Measurements from ENCODE around the gene TMEM253.

The TMEM253 gene

DNA sequence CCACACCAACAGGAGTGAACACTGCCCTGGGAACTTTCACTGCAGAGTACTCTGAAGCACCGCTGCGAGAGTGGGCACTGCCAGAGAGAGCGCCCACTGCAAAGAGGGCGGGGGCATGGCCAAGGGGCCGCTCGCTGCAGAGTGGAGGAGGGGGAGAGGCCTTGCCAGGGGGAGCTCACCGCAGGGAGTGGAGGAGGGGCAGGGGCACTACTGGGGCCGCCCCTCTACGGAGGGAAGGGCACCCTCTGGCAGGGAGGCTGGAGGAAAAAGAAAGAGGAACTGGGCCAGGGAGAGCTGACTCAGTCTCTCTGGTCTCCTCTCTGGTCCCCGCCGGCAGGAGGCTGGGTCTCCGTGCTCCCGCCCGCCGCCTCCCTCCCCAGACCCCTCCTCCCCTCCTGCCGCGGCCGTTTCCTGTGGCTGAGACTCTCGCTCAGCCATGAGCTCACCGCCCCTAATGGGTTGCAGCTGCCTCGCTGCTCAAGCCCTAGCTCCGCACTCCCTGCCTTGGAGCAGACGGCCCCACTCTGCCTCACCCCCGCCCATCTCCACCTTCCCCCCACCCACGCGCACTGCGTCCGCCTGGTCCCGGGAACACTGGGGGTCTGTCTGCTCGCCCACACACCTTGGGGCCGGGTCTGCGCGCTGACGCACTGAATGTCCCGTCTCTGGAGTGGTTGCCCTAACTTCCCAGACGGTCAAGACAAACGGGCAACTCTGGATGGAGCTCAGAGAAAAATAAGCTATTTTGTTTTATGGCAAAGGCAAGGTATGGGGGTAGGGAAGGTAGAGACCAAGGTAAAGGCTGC lies 29.4 kb upstream of the TMEM253 start:
- DNase-seq = peak; percentile 35 to 76

- DNase-seq = peak in 1 of 2 donors; percentile 36
Measured at GRCh38 chr14:21072031-21072473, 28.8 kb upstream of the TMEM253 start.

GRCh38 chr14:21072781-21073339 lies 28.0 kb upstream of the TMEM253 start:
- no peak for DNase-seq

DNA sequence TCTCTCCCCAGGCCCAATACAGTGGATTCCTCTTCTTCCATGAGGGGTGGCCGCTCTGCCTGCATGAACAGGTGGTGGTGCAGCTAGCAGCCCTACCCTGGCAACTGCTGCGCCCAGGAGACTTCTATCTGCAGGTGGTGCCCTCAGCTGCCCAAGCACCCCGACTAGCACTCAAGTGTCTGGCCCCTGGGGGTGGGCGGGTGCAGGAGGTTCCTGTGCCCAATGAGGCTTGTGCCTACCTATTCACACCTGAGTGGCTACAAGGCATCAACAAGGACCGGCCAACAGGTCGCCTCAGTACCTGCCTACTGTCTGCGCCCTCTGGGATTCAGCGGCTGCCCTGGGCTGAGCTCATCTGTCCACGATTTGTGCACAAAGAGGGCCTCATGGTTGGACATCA lies 26.9 kb upstream of the TMEM253 start:
- DNase-seq = no peak

DNA sequence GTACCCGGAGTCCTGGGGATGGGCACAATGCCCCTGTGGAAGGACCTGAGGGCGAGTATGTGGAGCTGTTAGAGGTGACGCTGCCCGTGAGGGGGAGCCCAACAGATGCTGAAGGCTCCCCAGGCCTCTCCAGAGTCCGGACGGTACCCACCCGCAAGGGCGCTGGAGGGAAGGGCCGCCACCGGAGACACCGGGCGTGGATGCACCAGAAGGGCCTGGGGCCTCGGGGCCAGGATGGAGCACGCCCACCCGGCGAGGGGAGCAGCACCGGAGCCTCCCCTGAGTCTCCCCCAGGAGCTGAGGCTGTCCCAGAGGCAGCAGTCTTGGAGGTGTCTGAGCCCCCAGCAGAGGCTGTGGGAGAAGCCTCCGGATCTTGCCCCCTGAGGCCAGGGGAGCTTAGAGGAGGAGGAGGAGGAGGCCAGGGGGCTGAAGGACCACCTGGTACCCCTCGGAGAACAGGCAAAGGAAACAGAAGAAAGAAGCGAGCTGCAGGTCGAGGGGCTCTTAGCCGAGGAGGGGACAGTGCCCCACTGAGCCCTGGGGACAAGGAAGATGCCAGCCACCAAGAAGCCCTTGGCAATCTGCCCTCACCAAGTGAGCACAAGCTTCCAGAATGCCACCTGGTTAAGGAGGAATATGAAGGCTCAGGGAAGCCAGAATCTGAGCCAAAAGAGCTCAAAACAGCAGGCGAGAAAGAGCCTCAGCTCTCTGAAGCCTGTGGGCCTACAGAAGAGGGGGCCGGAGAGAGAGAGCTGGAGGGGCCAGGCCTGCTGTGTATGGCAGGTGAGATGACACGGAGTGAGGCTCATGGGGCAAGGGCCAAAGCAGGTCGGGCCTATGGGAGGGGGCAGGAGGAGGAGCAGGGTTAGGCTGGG lies 26.2 kb upstream of the TMEM253 start:
- no peak for DNase-seq

GRCh38 chr14:21075719-21076437 lies 25.0 kb upstream of the TMEM253 start:
- no peak for DNase-seq

GRCh38 chr14:21077672-21078071 lies 23.2 kb upstream of the TMEM253 start:
- no peak for DNase-seq

- DNase-seq = no peak
Measured at GRCh38 chr14:21078287-21078686, 22.6 kb upstream of the TMEM253 start.

- no peak for DNase-seq
Measured at GRCh38 chr14:21078726-21079125, 22.1 kb upstream of the TMEM253 start.

DNA sequence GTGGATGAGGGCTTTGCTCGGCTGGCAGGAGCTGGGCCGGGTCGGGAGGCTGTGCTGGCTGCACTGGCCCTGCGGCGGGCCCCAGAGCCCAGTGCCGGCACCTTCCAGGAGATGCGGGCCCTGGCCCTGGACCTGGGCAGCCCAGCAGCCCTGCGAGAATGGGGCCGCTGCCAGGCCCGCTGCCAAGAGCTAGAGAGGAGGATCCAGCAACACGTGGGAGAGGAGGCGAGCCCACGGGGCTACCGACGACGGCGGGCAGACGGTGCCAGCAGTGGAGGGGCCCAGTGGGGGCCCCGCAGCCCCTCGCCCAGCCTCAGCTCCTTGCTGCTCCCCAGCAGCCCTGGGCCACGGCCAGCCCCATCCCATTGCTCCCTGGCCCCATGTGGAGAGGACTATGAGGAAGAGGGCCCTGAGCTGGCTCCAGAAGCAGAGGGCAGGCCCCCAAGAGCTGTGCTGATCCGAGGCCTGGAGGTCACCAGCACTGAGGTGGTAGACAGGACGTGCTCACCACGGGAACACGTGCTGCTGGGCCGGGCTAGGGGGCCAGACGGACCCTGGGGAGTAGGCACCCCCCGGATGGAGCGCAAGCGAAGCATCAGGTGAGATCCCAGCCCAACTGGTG lies 19.2 kb upstream of the TMEM253 start:
- no peak for DNase-seq

GRCh38 chr14:21083565-21084325 lies 17.1 kb upstream of the TMEM253 start:
- DNase-seq = no peak

DNA sequence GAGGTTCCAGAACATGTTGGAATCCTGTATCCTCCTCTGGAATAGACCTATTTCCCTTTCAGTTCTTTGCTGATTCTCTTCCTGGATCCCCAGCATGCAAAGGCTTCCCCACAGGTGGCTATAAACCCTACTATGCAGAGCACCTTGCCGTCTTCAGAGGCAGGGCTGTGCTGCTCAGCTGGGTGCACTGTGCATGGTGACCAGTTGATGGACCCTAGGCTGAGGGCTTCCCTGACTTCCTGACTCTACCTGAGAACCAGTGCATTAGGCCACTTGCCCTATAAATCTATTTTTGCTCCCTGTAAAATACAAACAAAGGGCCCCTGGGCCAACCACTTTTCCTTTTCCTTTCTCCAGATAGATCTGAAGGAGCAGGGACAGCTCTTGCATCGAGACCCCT lies 16.5 kb upstream of the TMEM253 start:
- no peak for DNase-seq

DNA sequence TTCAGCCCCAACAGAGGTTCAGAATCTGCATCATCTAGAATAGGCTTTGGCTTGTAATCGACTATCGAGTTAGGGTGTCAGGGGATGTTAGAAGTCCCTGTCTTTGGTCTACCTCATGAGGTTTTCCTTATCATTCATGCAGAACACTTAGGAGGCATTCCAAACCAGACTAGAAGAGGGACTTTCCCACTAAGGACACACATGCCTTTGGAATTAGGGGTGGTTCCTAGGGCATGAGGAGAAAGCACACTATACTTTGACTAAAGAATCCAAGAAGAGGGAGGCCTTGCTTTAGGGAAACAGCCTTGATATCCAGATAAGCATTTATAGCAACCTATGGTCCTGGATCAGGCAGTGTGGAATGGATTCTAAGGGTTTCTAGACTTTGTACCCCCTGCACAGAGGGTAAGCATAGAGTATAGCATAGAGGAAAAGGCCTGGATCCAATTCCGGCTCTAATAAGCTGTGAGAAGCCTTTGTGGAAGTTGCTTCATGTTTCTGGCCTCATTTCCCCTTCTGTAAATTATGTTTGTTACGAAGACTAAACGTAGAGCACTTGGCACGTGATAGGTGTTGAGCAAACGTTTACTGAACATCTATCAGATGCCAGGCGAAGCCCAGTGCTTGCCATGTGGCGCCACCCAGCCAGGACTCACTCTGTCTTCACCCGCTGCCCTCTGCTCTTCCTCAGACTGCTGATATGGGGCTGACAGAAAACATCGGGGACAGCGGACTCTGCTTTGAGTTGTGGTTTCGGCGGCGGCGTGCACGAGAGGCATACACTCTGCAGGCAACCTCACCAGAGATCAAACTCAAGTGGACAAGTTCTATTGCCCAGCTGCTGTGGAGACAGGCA lies 15.6 kb upstream of the TMEM253 start:
- no peak for DNase-seq

- DNase-seq = no peak
Measured at GRCh38 chr14:21086908-21087293, 14.0 kb upstream of the TMEM253 start.

- DNase-seq = peak in 1 of 2 donors; percentile 82
Measured at GRCh38 chr14:21087294-21088091, 13.4 kb upstream of the TMEM253 start.

DNA sequence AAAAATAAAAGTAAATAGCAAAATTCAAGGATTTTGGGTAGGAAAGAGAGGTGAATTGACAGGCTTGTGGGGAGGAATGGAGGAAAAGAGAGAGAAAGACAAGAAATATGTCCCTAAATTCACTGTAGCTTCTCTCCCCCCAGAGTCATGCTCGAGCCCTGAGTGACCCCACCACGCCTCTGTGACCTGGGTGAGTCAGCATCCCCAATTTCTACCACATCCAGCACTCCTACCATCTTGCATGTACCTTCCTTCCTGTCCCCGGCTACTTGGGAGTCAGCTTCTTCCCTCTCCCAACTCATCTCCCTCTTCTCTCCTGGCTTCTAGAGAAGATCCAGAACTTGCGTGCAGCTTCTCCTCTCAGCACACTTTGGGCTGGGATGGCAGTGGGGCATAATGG lies 12.2 kb upstream of the TMEM253 start:
- DNase-seq = no peak

DNA sequence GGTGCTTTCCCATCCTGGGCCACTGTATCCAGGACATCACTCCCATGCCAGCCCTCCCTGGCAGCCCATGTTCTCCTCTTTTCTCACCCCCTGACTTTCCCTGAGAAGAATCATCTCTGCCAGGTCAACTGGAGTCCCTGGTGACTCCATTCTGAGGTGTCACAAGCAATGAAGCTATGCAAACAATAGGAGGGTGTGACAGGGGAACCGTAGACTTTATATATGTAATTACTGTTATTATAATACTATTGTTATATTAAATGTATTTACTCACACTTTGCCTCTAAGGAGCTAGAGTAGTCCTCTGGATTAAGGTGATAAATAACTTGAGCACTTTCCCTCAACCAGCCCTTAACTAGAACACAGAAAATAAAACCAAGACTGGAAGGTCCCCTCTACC lies 11.6 kb upstream of the TMEM253 start:
- no peak for DNase-seq

GRCh38 chr14:21089877-21090193 lies 11.0 kb upstream of the TMEM253 start:
- DNase-seq = no peak

GRCh38 chr14:21090194-21090939 lies 10.5 kb upstream of the TMEM253 start:
- DNase-seq = no peak
